ENCODE results near the gene LRRC15. TPM values are rescaled to one million over a fixed set of nuclear protein-coding genes. Genes with fewer than 3 reads are reported as not detected.

Gene LRRC15
- total RNA-seq, 2 experiments from 2014 or later: not detected

- no peaks in the 10 kb centered on the region for H3K4me1 Mint-ChIP-seq
- no peak for DNase-seq
- no peak overlapping the region for H3K4me3 Mint-ChIP-seq
- H3K36me3 Mint-ChIP-seq: no peaks in the 10 kb centered on the region
- no peaks in the 10 kb centered on the region for H3K9me3 Mint-ChIP-seq
- no peak overlapping the region for H3K27ac Mint-ChIP-seq
- peaks cover 3% of the 10 kb centered on the region for H3K27me3 Mint-ChIP-seq
Measured at GRCh38 chr3:194325424-194326153, 44.0 kb downstream of the LRRC15 start.

- H3K27me3 Mint-ChIP-seq: peaks cover 3% of the 10 kb centered on the region
- no peaks in the 10 kb centered on the region for H3K4me1 Mint-ChIP-seq
- no peak for DNase-seq
- H3K4me3 Mint-ChIP-seq: no peak overlapping the region
- no peak overlapping the region for H3K27ac Mint-ChIP-seq
- H3K36me3 Mint-ChIP-seq: no peaks in the 10 kb centered on the region
- H3K9me3 Mint-ChIP-seq: no peaks in the 10 kb centered on the region
Measured at GRCh38 chr3:194324823-194325327, 44.7 kb downstream of the LRRC15 start.

DNA sequence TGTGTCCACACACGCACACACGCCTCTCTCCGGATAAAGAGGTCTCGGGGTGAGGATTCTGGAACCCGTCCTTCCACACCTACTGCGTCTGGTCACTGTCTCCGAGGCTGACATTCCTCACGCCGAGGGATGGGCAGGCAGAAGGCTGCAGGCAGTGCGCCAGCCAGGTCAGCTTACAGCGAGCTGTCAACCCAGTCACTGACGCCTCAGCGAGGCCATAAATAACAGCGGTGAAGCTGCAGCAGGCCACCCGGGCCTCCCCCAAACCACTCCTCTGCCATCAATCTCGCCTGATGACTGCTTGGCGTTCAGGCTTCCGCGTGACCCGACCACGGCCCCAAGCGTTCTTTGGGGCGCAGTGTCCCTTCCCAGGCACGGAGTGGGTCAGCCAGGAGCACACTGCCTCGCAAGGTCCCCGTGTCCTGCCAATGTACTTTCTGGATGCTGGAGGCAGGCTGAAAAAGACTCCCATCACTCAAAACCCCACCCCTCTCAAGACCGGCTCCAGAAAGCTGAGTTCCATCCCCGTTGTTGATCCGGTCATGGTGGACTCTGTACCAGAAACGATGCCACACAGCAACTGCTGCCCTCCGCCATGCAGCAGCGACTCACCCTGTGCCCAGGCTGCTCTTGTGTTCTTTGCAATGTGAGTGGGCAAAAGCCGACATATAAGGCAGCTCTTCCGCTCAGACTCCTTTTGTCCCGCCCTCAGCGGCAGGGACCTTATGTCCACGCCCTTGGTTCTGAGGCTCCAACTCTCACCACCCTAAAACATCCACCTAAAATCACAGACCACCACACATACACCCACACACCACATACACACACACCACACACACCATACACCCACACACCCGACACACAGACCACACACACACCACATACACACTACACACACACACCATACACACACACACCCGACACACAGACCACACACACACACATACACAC lies 45.5 kb downstream of the LRRC15 start:
- Mint-ChIP-seq H3K9me3 (peaks cover 6% of the 10 kb centered on the region), H3K27me3 (peaks cover 4% of the 10 kb centered on the region), H3K36me3 (no peaks in the 10 kb centered on the region), H3K27ac (no peak overlapping the region), H3K4me3 (no peak overlapping the region), H3K4me1 (no peaks in the 10 kb centered on the region)
- no peak for DNase-seq

DNA sequence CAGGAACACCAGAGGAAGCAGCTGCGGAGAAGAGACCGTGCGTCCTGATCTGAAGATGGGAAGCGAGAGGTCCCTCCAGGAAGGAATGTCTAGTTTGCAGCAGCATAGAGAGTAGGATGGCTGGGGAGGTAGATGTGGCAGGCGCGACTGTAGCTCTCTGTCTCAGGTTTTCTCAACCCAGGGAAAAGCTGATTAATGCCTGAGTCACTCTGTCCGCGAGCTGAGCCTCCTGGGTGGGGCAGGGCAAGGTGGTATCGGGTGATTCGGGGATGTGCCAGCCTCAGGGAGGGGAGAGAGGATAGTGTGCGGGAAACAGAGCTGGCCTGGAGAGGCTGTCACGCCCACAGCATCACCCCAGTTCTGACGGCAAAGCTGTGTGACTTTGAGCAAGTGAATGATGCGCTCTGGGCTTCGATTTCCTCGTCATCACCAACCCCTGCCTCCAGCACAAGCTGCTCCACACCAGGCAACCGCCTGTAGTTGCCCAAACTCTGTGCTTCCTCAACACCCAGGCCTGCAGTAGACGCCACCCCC lies 46.8 kb downstream of the LRRC15 start:
- peaks cover 8% of the 10 kb centered on the region for H3K9me3 Mint-ChIP-seq
- H3K36me3 Mint-ChIP-seq: no peaks in the 10 kb centered on the region
- H3K4me3 Mint-ChIP-seq: no peak overlapping the region
- DNase-seq: no peak
- H3K27ac Mint-ChIP-seq: no peak overlapping the region
- peaks cover 16% of the 10 kb centered on the region for H3K27me3 Mint-ChIP-seq
- H3K4me1 Mint-ChIP-seq: no peaks in the 10 kb centered on the region

DNA sequence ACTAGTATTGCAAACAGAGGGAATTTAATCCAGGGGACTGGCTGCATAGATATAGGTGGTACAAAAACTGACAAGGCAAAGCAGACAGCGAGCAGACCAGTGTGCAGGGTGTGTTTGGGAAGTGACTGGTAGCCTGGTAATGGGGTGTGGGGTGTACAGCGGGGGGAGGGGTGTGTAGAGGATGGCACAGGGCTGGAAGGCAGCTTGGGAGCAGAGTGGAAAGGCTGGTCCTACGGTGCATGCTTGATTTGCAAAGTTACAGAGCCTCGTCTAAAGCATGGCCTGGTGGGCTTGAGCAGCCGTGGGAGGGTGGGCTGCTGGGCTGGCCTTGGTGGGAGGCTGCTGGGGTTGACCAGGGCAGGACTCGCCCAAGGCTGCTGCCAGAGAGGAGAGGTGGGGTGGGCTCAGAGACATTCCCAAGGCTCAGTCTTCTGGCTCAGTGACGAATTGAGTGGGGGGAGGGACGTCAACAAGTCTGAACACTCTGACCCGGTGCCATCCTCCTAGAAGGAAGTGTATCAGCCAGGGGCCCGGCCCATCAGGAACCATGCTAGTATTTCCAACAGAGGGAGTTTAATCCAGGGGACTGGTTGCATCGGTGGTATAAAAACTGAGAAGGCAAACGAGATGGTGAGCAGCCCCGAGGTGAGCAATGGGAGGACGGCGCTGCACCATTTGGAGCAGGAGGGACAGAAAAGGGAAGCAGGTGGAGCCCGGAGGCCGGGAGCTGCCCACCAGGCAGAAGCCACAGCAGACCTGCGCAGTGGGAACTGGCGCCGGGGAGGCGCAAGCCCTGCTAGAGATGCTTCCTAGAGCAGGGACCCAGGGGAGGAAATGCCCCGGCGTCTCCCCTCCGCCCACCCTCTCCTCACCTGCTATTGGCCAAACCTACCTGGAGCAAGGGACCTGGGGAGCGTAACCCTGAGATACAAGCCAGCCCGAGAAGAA lies 47.6 kb downstream of the LRRC15 start:
- peaks cover 24% of the 10 kb centered on the region for H3K27me3 Mint-ChIP-seq
- H3K9me3 Mint-ChIP-seq: peaks cover 8% of the 10 kb centered on the region
- H3K4me1 Mint-ChIP-seq: no peaks in the 10 kb centered on the region
- H3K4me3 Mint-ChIP-seq: no peak overlapping the region
- no peak for DNase-seq
- no peak overlapping the region for H3K27ac Mint-ChIP-seq
- H3K36me3 Mint-ChIP-seq: no peaks in the 10 kb centered on the region

GRCh38 chr3:194320744-194321243 lies 48.7 kb downstream of the LRRC15 start:
- Mint-ChIP-seq H3K9me3 (peaks cover 8% of the 10 kb centered on the region), H3K4me3 (no peak overlapping the region), H3K36me3 (no peaks in the 10 kb centered on the region), H3K4me1 (peaks cover 3% of the 10 kb centered on the region), H3K27me3 (peaks cover 34% of the 10 kb centered on the region), H3K27ac (no peak overlapping the region)
- DNase-seq: no peak

DNA sequence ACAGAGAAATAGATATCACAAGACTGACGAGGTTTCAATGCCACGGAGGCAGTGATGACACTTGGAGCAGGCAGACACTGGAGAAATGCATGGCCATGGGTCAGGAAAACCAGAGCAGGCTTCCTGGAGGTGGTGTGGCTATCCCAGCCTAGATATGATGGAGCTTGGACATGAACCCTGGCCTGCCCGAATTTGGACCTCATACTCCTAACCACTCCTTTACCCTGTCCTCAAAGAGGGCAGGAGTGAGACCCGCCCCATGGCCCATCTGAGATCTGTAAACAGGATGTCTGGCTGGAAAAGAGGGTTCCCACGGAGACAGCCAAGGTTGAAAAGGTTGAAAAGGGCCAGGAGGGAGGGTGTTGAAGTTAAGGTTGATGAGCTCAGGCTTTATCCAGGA lies 49.4 kb downstream of the LRRC15 start:
- H3K27me3 Mint-ChIP-seq: peaks cover 37% of the 10 kb centered on the region
- H3K36me3 Mint-ChIP-seq: no peaks in the 10 kb centered on the region

DNA sequence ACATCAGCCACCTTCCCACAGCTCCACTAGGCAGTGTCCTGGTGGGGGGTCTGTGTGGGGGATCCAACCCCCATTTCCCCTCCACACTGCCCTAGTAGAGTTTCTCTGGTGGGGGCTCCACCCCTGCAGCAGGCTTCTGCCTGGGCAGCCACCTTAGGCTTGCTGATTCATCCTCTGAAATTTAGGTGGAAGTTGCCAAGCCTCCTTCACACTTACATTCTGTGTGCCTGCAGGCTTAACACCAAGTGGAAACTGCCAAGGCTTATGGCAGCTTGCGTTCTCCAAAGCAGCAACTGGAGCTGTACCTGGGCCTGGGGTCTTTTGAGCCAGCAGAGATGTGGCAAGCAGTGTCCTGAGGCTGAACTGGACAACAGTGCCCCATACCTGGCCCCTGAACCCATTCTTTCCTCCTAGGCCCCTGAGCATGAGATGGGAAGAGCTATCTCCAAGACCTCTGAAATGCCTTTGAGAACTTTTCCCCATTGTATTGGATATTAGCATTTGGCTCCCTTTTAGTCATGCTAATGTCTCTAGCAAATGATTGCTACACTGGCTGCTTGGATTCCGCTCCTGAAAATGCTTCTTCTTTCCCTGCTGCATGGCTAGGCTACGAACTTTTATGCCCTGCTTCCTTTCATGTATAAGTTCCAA lies 50.9 kb downstream of the LRRC15 start:
- Mint-ChIP-seq H3K27ac (no peak overlapping the region), H3K36me3 (no peaks in the 10 kb centered on the region), H3K4me3 (no peak overlapping the region), H3K4me1 (peaks cover 8% of the 10 kb centered on the region), H3K9me3 (peaks cover 8% of the 10 kb centered on the region), H3K27me3 (peaks cover 49% of the 10 kb centered on the region)
- no peak for DNase-seq

More for the DNA sequence above, 49.4 kb downstream of the LRRC15 start:
- Mint-ChIP-seq H3K4me3 (no peak overlapping the region), H3K27ac (no peak overlapping the region), H3K4me1 (peaks cover 6% of the 10 kb centered on the region), H3K9me3 (peaks cover 8% of the 10 kb centered on the region)
- no peak for DNase-seq

GRCh38 chr3:194316918-194317317 lies 52.6 kb downstream of the LRRC15 start:
- no peak for DNase-seq
- Mint-ChIP-seq H3K4me3 (no peak overlapping the region), H3K27me3 (peaks cover 66% of the 10 kb centered on the region), H3K4me1 (peaks cover 8% of the 10 kb centered on the region), H3K36me3 (no peaks in the 10 kb centered on the region), H3K9me3 (peaks cover 8% of the 10 kb centered on the region), H3K27ac (no peak overlapping the region)

- DNase-seq: no peak
- peaks cover 8% of the 10 kb centered on the region for H3K4me1 Mint-ChIP-seq
- no peak overlapping the region for H3K27ac Mint-ChIP-seq
- peaks cover 67% of the 10 kb centered on the region for H3K27me3 Mint-ChIP-seq
- no peaks in the 10 kb centered on the region for H3K36me3 Mint-ChIP-seq
- peaks cover 8% of the 10 kb centered on the region for H3K9me3 Mint-ChIP-seq
- H3K4me3 Mint-ChIP-seq: no peak overlapping the region
Measured at GRCh38 chr3:194315965-194316361, 53.6 kb downstream of the LRRC15 start.

GRCh38 chr3:194315088-194315964 lies 54.2 kb downstream of the LRRC15 start:
- H3K27me3 Mint-ChIP-seq: peaks cover 67% of the 10 kb centered on the region
- peak overlapping the region; percentile 8 for H3K4me3 Mint-ChIP-seq
- H3K36me3 Mint-ChIP-seq: no peaks in the 10 kb centered on the region
- H3K27ac Mint-ChIP-seq: no peak overlapping the region
- DNase-seq: peak; percentile 84
- H3K4me1 Mint-ChIP-seq: peaks cover 8% of the 10 kb centered on the region
- peaks cover 8% of the 10 kb centered on the region for H3K9me3 Mint-ChIP-seq

- Mint-ChIP-seq H3K27me3 (peaks cover 67% of the 10 kb centered on the region), H3K36me3 (no peaks in the 10 kb centered on the region), H3K4me1 (peaks cover 8% of the 10 kb centered on the region), H3K4me3 (peak overlapping the region; percentile 8), H3K27ac (no peak overlapping the region), H3K9me3 (peaks cover 7% of the 10 kb centered on the region)
- DNase-seq: no peak
Measured at GRCh38 chr3:194314388-194315068, 55.0 kb downstream of the LRRC15 start.

Data from activated naive CD8-positive, alpha-beta T cell treated with anti-CD3 and anti-CD28 coated beads for 36 hours (primary cell).